Measurements from ENCODE around the gene ERC2.
A peak's percentile ranks its signal among the peaks of the same experiment; 100 is the strongest.

Gene ERC2

GRCh38 chr3:56200251-56200650 is 268.0 kb downstream of the ERC2 start:
- no peak for TF ChIP-seq CTCF (conservative IDR thresholded peaks at IDR 0.05; ENCODE audit: control insufficient read depth, insufficient read depth, low read depth, low read length)

GRCh38 chr3:56197991-56198390 is 270.3 kb downstream of the ERC2 start:
- no peak for TF ChIP-seq CTCF (conservative IDR thresholded peaks at IDR 0.05; ENCODE audit: control insufficient read depth, insufficient read depth, low read depth, low read length)
- no peak for DNase-seq (ENCODE audit: low read depth)
- H3K4me3 ChIP-seq (ENCODE audit: control insufficient read depth, low read depth, low read length) = no peak overlapping the region

More at GRCh38 chr3:56200251-56200650, 268.0 kb downstream of the ERC2 start:
- no peak overlapping the region for H3K4me3 ChIP-seq (ENCODE audit: control insufficient read depth, low read depth, low read length)
- no peak for DNase-seq (ENCODE audit: low read depth)

GRCh38 chr3:56197259-56197965 is 270.9 kb downstream of the ERC2 start:
- peak; percentile 16 for DNase-seq (ENCODE audit: low read depth)
- H3K4me3 ChIP-seq (ENCODE audit: control insufficient read depth, low read depth, low read length) = no peak overlapping the region
- TF ChIP-seq CTCF (conservative IDR thresholded peaks at IDR 0.05; ENCODE audit: control insufficient read depth, insufficient read depth, low read depth, low read length) = no peak

- no peak for TF ChIP-seq CTCF (conservative IDR thresholded peaks at IDR 0.05; ENCODE audit: control insufficient read depth, insufficient read depth, low read depth, low read length)
- no peak for DNase-seq (ENCODE audit: low read depth)
- H3K4me3 ChIP-seq (ENCODE audit: control insufficient read depth, low read depth, low read length) = no peak overlapping the region
These were observed 271.6 kb downstream of the ERC2 start for GRCh38 chr3:56196700-56197099.

- H3K4me3 ChIP-seq (ENCODE audit: control insufficient read depth, low read depth, low read length) = no peak overlapping the region
- no peak for DNase-seq (ENCODE audit: low read depth)
- no peak for TF ChIP-seq CTCF (conservative IDR thresholded peaks at IDR 0.05; ENCODE audit: control insufficient read depth, insufficient read depth, low read depth, low read length)
These were observed 274.7 kb downstream of the ERC2 start for GRCh38 chr3:56193519-56193918.

- no peak overlapping the region for H3K4me3 ChIP-seq (ENCODE audit: control insufficient read depth, low read depth, low read length)
- no peak for DNase-seq (ENCODE audit: low read depth)
- TF ChIP-seq CTCF (conservative IDR thresholded peaks at IDR 0.05; ENCODE audit: control insufficient read depth, insufficient read depth, low read depth, low read length) = no peak
These were observed 276.3 kb downstream of the ERC2 start for GRCh38 chr3:56192001-56192400.

Data from fibroblast of mammary gland (primary cell).